CD4-positive, alpha-beta T cell treated with Interleukin-17A for 4 hours (primary cell): ENCODE data around the gene CDC42BPA.

Experiments
- DNase-seq: peaks from one replicate; pipeline ENCODE4 v3.0.0-alpha.2; 2020; ENCODE audit warnings: mixed read lengths

CDC42BPA gene

DNA sequence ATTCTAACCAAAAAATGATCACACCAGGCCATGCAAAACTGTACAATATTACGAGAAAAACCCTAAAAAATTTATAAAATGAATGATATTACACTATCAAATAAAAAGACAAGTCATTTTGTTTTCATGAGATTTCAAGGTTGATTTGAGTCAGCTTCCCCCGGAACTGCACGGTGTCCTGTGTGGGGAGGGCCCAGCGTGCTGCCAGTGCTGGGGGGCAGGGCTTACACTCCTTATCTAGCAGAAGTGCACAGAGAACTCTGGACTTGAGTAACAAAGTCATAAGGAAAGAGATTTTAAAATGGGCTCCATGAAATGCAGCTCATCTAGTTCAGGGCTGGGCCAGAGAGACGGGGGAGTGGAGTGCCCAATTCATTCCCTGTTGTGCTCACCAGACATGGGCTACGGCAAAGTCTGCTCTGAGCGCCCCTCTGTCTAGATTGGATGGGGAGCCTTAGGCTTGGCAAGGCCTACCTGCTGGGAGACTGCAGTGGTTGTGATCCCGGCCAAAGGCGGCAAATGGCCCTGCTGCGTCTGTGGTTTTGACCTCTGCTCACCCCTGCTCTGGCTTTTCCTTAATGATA, 328.1 kb downstream of the CDC42BPA start:
- DNase-seq, result peak; percentile 71

DNA sequence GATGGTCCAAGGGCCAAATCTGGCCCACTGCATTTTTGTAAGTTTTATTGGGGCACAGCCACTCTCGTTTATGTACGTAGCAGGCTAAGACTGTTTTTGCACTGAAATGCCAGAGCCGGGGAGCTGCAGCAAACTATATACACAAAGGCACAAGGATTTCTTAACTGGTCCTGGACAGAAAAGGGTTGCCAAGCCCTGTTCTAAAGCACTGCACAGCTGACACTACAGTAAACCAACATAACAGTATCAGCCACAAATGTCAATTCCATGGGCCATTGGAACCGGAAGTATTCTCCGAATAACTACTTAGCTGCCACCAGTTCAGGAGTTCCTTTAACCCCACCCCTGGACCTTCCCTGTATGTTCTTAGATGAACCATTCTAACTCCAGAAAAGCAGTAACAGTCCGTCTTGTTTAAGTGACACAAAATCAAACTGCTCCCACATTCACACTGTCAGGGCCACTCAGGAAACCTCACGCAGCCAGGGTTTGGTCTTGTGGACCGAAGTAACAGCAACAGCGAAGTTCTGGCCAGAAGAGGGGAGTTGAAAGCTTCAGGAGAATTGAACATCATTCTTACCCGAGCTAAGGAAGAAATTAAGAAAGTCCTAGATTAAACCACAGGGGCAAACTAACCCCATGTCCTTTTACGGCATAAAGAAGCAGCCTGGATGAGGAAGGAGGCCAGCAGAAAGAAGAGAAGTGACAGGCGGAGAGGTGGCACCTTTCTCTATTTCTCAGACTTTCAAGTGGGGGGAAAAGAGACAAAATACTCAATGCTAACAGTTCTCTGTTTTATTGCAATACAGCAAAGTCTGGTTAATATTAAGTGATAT, 329.0 kb downstream of the CDC42BPA start:
- no peak for DNase-seq

DNA sequence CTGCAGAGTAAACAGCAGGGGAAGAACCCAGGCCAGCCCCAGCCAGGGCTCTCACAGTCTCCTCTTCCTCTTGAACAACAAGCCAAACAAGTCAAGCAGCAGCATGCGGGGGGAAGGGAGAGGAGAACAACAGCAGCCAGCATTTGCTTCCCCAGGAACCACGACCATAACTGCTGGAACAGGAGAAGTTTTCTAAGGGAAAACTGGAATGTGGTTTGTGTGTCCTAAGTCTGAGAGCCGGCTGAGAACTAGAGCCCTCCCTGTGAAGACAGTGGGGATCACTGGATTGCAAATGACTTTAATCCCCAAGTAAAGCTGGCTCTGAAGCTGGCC, 330.0 kb downstream of the CDC42BPA start:
- no peak for DNase-seq

DNA sequence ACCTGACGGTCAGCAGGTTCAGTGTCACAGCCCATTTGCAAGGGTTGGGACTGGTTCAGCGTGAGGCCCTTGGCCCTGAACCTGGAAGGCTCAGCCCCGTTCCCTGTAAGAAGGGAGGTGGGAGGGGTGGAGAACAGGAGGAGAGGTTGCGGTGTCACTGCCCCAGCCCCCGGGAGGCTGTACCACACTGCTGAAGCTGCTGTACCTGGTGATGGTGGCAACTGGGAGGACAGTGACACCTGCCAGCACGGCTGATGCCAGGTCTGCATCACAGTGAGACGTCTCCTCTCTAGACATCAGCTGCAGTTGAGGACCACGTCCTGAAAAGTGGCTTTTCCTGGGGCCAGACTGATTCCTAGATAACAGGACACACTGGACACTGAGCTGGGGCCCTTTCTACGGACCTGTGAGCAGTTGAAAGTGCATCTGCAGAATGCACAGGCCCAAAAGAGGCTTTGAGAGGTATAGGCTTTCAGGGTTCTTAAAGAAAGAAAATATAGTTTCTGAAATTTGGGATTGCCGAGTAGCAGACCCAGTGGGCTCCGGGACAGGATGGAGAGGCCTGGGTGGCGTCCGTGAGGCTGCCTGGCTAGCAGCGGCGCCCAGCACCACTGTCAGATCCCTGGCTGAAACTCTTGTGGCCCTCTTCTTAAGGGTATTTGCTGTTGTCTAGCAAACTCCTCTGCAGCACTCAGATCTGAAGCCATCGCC, 330.5 kb downstream of the CDC42BPA start:
- DNase-seq, result no peak

DNA sequence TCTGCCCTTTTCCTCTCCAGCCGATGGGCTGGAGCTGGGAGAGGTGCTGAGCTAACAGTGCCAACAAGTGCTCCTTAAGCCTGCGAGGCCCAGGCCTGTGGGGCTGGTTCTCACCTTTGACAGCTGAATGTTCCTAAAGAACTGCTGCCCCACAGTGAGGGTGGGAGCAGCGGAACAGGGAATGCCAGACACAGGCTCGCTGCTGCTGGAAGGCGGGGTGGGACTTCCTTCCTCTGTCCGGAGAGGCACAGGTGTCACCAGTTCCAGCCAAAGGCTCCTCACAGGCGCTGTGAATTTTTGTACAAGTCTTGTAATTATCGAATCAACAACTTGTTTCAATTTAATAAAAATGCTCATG, 331.1 kb downstream of the CDC42BPA start:
- DNase-seq, result no peak

DNA sequence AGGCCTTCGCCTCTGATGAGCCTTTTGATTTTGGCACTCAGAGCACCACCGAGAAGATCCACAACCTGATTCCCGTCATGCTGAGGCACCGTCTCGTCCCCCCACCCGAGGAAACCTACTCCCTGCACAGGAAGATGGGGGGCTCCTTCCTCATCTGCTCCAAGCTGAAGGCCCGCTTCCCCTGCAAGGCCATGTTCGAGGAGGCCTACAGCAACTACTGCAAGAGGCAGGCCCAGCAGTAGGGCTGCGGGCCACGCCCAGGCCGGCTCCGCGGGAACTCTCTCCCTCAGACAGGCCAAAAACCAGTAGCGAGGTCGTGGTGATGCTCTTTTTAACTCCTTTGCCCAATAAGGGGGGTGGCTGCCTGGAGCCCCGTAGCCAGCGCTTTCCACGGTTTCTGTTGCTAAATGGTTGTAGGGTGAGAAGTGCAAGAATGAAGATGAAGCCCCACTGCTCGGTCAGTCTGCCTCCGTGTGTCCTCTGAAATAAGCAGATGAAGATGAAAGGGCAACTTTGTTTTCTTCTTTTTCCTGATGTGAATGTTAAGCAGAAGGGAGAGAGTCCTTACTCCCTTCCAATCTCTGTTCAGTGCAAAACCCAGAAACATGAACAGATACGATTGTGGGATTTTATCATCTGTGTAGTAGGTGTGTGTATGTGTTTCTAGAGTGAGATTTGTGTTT, 331.7 kb downstream of the CDC42BPA start:
- no peak for DNase-seq

DNA sequence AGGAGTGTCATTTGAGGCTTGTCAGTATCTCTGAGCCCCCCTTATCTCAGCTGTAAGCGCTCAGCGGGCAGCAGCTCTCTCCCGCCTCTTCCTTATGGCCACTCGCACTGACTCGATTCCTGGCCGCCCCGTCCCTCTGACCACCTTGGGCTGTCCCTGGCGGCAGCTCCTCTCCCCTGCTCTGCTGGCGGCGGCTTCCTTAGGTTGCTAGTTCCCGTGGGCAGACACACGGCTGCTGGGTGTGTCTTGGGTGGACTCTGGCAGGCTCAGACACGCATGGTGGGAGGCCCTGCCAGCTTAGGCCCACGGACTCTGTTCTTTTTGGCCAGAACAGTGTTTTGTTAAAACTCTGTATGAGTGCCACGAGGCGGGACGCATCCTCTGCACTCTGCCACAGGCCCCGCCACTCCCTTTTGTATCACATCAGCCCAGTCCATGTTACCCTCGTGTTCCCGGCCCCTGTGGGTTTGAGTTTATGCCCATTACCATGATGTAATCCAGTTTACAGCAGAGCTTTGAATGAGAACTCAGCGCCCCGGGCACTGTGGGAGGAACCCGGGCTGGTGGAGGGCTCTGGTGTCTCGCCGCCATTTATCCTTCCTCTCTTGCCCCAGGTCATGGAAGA, 332.3 kb downstream of the CDC42BPA start:
- no peak for DNase-seq

DNA sequence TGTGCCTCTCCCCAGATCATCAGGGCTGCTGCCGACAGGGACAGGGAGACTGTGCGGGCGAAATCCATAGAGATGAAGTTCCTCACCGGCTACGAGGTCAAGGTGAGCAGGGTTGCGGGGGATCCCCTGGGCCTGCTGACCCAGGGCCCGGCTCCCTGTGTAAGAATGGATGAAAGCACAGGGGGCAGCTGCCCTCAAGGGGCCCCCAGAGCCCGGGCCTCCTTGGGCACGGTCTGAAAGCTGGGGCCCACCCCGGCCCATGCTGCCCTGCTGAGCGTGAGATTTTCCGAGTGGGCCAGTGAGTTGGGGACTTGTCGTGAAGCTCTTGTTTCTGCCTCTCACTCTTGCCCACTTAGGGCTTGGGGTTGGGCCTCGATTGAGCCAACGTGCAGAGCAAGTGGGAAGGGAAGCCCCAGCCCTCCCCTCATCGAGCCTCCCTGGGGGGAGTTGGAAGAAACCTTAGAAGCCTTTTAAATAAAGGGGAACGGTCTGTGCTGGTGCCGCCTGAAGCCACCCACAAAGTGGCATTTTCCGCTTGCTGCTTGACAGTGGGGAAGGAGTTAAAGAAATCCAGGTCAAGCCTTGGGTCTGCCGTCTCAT, 333.0 kb downstream of the CDC42BPA start:
- no peak for DNase-seq

DNA sequence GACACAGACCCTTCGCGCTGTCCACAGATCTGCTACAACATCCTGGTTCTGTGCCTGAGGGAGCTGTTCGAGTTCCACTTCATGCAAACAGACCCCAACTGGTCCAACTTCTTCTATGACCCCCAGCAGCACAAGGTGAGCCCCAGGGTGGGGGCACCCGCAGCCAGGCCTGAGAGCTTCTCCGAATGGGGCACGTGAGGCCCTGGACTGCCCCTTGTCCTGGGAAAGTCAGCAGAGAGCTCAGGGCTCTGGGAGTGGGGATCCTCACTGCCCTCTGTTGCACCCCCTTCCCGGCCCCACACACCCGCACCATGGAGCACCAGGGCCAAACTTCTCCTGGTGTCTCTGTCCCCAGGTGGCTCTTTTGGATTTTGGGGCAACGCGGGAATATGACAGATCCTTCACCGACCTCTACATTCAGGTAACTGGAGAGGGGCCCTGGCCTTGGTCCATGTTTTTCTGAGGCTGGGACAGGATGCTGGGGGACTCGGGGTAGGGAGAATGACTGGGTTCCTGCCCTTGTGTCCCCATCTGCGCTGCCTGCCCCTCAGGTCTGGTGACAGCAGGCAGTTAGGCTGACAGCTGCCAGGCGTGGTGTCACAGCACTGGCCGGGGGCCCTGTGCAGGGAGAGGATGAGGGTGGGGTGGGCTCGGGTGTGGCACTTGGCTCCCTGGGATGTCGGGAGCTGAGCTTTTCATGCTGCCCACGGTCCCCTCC, 333.6 kb downstream of the CDC42BPA start:
- no peak for DNase-seq

DNA sequence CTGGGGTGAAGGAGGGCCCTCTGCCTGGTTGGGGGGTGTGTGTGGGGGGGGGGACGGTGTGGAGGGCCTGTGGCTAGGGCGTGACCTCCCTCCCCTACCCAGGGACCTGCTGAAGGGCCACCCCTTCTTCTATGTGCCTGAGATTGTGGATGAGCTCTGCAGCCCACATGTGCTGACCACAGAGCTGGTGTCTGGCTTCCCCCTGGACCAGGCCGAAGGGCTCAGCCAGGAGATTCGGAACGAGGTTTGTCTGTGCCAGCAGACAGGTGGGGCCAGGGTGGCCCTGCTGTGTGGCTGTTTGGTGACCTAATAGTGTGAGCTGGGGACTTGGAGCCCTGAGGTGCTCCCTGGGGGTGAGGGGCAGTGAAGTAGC, 334.3 kb downstream of the CDC42BPA start:
- DNase-seq, result no peak

DNA sequence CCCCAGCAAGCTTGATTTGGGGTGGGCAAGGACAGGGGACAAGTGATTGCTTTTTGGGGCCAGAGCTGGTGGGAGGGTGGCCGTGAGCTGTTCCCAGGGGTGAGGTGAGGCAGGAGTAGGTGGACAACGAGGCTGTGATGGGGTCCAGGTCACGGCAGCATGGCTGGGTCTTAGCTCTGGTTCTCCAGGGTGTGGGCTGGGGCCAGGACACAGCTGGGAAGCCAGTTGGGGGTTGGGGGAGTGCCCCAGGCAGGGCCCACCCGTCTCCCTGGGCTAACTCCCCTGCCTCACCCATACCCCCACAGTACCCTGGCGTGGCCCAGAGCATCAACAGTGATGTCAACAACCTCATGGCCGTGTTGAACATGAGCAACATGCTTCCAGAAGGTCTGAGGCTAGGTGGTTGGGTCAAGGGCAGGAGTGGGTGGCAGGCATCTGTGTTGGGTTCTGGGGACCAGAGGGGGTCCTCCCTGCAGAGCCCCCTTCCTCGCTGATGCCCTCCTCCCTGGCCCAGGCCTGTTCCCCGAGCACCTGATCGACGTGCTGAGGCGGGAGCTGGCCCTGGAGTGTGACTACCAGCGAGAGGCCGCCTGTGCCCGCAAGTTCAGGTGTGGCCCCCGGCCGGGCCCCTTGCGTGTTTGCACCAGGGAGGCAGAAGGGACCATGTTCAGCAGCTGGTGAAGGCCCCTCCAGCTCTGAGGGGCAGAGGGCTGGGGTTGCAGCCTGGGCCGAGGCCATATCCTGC, 334.9 kb downstream of the CDC42BPA start:
- DNase-seq, result no peak

DNA sequence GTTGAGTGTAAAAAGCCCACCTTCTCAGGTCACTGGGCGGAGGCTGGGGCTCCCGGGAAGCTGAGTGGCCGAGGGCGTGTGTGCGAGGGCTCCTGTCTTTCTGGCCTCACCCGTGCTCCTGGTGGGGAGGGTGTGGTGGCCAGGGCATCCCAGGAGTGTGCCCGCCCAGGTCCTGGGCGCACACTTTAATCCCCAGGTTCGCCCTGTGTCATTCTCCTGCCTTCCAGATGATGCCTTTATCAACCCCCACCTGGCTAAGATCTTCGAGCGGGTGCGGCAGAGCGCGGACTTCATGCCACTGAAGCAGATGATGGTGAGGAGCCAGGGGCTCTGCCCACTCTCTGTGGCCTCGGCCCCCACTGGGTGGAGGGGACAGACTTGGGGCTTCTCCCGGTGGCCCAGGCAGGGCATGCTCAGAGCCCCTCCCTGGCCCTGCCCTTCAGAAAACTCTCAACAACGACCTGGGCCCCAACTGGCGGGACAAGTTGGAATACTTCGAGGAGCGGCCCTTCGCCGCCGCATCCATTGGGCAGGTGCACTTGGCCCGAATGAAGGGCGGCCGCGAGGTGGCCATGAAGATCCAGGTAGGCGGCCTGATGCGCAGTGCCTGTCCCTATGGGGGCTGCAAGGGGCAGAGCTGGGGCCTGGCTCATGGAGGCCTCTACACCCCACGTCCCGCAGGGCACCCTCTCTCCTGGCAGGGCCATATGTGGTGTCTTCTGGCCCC, 335.7 kb downstream of the CDC42BPA start:
- no peak for DNase-seq

DNA sequence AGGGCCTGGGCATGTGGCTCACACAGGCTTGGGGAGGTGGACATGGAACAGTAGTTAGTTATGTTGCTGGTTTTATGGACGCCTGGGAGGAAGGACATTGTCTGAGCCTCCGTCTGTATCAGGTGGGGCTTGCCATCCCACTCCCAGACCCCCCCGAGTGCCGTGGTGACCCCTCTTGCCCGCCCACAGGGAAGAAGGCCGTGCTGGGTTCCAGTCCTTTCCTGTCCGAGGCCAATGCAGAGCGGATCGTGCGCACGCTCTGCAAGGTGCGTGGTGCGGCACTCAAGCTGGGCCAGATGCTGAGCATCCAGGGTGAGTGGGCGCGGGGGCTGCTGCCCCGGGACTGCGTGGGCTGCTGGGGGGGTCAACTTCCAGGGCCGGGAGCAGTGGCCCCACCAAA, 336.5 kb downstream of the CDC42BPA start:
- no peak for DNase-seq

DNA sequence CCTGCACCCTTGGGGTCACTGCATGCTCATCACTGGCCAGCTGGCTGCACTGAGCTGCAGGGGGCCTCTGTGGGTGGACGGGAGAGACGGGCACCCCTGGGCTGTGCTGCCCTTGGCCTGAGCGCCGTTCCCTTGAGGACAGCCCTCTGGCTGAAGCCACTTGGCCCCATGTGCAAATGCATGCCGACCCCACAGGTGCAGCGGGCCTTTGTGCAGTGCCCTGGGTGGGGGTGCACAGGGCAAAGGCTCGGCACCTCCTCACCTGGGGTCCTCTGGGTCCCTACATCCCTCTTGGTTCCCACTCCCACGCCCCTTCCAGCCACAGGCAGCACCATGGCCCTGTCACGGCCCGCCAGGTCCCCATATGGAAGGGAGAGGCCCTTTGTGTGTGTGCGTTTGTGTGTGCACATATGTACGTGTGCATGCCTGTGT, 336.9 kb downstream of the CDC42BPA start:
- DNase-seq, result no peak

DNA sequence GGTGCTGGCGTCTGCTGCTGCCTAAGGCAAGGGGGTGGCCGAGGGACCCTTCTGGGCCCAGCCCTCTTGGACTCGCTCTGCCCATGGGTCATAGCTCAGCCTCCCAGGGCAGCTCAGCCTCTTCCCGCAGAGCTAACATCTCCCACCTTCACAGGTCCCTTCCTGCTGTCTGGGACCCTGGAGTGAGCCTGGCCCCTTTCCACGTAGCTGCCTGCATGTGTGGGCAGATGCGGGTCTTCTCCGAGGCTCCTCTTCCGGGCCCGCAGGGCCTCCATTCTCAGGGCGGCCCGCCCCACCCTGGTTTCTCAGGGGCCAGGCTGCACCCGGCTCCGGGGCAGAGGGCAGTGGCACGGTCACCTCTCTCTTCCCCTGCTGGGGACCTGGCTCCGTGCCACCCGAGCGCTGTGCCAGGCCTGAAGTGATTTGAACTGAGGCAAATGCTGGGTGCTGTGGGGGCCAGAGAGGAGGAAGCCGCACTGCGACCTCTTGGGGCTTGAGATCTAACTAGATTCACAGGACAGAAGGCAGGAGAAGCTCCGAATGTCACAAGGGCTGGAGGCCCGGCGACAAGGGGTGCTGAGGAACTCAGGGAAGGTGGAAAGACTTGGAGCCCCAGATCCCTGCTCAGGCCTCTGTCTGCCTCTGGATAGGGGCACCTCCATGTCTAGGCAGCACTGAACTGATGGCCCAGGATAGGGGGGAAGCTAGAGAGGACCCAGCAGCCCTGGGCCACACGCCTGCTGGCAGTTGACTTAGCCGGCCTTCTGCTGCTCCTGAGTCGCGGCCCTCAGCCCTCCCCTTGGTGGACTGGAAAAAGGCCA, 337.5 kb downstream of the CDC42BPA start:
- DNase-seq, result no peak

DNA sequence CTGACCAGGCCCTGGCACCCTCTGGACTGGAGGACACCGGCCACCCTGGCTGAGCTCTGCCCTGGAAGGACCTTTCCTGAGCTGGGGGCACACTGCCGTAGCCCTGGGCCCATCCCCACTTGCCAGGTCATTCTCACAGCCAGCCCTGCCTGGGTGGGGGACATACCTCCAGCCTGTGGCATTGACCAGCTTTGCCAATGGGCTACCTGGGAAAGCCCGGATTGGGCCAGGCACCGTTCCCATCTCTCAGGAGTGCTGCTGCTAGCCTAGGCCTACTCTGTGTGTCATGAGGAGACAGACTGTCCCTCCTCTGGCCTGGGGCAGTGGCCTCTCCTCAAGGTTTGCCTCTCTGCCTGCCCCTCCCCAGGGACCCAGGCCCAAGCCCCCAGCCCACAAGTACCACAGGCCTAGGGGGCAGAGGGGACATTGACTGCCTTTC, 338.2 kb downstream of the CDC42BPA start:
- DNase-seq, result no peak

DNA sequence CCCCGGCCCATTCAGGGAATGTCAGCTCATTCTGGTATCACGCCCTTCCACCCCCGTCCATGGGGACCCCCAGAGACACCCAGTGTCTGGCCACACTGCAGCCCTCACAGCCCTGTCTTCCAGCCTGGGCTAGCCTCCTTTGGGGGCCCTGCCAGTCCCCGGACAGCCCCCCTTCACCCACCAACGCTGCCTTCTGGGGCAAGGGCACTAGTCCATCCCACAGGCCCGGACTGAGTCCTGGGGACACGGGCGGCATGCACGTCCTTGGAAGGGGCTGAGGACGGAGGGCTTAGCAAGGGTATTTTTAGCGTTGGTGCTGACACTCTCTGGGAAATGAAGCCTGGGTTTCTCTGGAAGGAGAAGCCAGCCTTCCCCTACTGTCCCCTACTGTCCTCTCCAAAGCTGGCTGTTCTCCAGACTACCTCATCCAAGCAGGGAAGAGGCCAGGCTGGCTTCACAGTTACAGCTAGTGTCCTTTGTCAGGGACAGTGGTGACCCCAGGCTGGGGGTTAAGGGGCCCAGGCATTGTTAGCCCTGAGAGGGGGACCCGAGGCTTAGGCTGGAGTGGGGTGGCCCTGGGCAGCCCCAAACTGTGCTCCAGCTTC, 338.7 kb downstream of the CDC42BPA start:
- no peak for DNase-seq

DNA sequence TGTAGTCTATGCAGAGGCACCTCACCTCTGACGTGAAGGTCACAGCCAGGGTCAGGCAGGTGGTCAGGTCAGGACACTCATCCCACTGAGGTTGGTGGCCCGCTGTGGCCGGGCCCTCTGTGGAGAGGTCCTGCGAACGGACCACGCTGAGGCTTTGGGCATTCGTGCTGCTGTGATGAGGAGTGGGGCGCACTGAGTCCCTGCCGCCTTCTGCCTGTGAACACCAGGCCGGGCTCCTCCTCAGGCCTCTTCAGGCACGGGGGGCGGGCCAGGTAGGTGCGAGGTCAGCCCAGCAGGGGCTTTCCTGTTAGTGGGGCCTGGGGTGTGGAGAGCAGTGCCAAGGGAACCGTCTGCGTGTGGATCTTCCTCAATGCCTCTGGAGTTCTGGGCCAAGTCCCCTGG, 339.2 kb downstream of the CDC42BPA start:
- DNase-seq, result no peak

DNA sequence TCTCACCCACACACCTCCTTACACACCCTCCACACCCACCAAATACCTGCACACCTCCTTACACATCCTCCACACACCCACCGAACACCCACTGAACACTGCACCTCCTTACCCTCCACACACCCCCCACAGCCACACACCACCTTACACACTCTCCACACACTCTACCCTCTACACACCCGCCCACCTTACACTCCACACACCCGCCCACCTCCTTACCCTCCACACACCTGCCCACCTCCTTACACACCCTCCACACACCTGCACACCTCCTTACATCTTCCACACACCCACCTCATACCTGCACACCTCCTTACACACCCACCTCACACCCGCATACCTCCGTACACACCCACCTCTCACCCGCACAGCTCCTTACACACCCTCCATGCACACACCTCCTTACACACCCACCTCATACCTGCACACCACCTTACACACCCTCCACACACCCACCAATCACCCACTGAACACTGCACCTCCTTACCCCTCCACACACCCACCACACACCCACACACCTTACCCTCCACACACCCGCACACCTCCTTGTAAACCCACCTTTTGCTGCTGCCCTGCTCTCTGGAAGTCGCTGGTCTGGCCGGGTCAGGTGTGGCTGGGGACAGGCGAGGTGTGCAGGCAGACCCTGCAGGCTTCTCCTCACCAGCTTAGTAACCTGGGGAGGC, 339.7 kb downstream of the CDC42BPA start:
- DNase-seq, result no peak
